PFSK-1 (cell line): ENCODE results near the gene BRINP1.

Experiments used
- FOXP2 ChIP-seq: optimal IDR thresholded peaks from 2 replicates; pipeline ENCODE3; 2011; ENCODE audit warnings: borderline replicate concordance, control low read depth, inconsistent platforms; ENCODE audit not compliant: insufficient read depth; ENCODE audit errors: extremely low read length, extremely low read depth
- POLR2AphosphoS5 ChIP-seq: IDR thresholded peaks from 2 replicates; pipeline ENCODE4 v1.6.1; 2012; ENCODE audit warnings: low read depth, mild to moderate bottlenecking, control low read depth, low read length, moderate library complexity
- SIN3A ChIP-seq: IDR thresholded peaks from 2 replicates; pipeline ENCODE4 v1.6.1; 2012; ENCODE audit warnings: mild to moderate bottlenecking, low read length, moderate library complexity, borderline replicate concordance; ENCODE audit not compliant: insufficient read depth
- TAF1 ChIP-seq: IDR thresholded peaks from 2 replicates; pipeline ENCODE4 v1.6.1; 2012; ENCODE audit warnings: low read length, control low read depth, borderline replicate concordance; ENCODE audit not compliant: insufficient read depth
- TF ChIP-seq, protein P1 (sequence below), 2 experiments: IDR thresholded peaks; 2 replicates each; pipeline versions ENCODE4 v1.6.1 to v1.8.0; 2011 to 2012; ENCODE audit warnings: low read depth in 2 of 2, low read length in 2 of 2, control low read depth in 1 of 2, inconsistent platforms in 1 of 2, mild to moderate bottlenecking in 1 of 2, moderate library complexity in 1 of 2; ENCODE audit not compliant: insufficient read depth in 1 of 2

The BRINP1 gene

GRCh38 chr9:119339056-119339455 lies 30.2 kb downstream of the BRINP1 start:
- TF ChIP-seq POLR2AphosphoS5 (no peak), FOXP2 (no peak), TAF1 (no peak), SIN3A (no peak)
- TF ChIP-seq, protein P1, sequence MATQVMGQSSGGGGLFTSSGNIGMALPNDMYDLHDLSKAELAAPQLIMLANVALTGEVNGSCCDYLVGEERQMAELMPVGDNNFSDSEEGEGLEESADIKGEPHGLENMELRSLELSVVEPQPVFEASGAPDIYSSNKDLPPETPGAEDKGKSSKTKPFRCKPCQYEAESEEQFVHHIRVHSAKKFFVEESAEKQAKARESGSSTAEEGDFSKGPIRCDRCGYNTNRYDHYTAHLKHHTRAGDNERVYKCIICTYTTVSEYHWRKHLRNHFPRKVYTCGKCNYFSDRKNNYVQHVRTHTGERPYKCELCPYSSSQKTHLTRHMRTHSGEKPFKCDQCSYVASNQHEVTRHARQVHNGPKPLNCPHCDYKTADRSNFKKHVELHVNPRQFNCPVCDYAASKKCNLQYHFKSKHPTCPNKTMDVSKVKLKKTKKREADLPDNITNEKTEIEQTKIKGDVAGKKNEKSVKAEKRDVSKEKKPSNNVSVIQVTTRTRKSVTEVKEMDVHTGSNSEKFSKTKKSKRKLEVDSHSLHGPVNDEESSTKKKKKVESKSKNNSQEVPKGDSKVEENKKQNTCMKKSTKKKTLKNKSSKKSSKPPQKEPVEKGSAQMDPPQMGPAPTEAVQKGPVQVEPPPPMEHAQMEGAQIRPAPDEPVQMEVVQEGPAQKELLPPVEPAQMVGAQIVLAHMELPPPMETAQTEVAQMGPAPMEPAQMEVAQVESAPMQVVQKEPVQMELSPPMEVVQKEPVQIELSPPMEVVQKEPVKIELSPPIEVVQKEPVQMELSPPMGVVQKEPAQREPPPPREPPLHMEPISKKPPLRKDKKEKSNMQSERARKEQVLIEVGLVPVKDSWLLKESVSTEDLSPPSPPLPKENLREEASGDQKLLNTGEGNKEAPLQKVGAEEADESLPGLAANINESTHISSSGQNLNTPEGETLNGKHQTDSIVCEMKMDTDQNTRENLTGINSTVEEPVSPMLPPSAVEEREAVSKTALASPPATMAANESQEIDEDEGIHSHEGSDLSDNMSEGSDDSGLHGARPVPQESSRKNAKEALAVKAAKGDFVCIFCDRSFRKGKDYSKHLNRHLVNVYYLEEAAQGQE (IDR thresholded peaks at IDR 0.05; ENCODE audit: insufficient read depth in 1 of 2, low read depth in 2 of 2, low read length in 2 of 2), result no peak

GRCh38 chr9:119337573-119337972 lies 31.7 kb downstream of the BRINP1 start:
- TF ChIP-seq, protein P1 (IDR thresholded peaks at IDR 0.05; ENCODE audit: insufficient read depth in 1 of 2, low read depth in 2 of 2, low read length in 2 of 2), result no peak
- no peak for TF ChIP-seq TAF1
- no peak for TF ChIP-seq POLR2AphosphoS5
- no peak for TF ChIP-seq FOXP2
- TF ChIP-seq SIN3A, result no peak

- TF ChIP-seq FOXP2 (no peak), TAF1 (no peak), SIN3A (no peak), POLR2AphosphoS5 (no peak)
- TF ChIP-seq, protein P1 (IDR thresholded peaks at IDR 0.05; ENCODE audit: insufficient read depth in 1 of 2, low read depth in 2 of 2, low read length in 2 of 2), result no peak
Measured at GRCh38 chr9:119334745-119335144, 34.5 kb downstream of the BRINP1 start.

DNA sequence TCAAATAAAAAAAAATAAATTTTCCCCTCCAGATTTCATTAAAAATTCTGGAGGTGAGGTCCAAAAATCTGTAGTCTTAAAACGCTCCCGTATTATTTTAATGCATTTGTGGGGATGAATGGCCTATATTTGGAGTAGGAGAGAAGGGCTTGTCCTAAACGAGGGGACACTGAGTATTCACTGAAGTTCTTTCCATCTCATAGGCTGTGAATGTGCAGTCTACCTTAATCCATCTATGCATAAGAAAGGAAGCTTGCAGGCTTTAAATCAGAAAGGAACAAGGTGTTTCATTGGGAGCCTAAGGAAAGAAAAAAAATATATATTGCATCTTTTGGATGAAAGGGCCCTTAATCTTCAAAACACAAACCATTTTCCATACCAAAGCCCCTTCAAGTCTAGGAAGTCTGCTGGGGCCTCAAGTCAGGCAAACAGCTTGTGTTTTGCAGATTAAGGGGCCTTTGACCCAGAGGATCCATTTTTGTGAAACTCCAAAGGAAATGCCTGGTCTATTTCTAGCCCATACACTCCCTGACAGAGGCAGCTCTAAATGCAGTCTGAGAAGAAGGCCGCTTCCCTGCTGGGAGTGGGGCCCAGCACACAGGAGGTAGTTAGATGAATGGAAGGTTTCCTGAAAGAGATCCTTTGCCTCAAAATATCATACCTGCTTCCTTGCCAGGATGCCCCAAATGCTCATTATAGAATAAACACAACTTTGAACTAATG lies 35.6 kb downstream of the BRINP1 start:
- TF ChIP-seq TAF1 (no peak), FOXP2 (no peak), SIN3A (no peak), POLR2AphosphoS5 (no peak)
- TF ChIP-seq, protein P1 (IDR thresholded peaks at IDR 0.05; ENCODE audit: insufficient read depth in 1 of 2, low read depth in 2 of 2, low read length in 2 of 2), result no peak

DNA sequence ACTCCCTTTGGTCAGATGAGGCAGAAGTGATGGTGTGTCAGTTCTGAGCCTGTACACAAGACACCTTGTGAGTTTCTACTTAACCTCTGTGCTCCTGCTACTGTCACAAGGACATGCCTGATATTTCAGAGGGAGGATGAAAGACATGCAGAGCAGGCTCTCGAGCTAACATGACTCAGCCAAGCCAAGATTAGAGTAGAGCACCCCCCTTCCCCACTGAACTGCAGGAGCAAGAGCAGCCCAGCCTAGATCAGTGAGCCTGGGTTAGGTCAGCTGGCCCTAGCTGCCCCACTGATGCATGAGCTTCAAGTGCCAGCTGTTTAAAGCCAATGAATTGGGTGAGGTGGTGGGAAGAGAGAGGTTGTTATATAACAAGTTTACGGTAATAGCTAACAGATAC lies 36.7 kb downstream of the BRINP1 start:
- TF ChIP-seq POLR2AphosphoS5 (no peak), SIN3A (no peak), FOXP2 (no peak), TAF1 (no peak)
- TF ChIP-seq, protein P1 (IDR thresholded peaks at IDR 0.05; ENCODE audit: insufficient read depth in 1 of 2, low read depth in 2 of 2, low read length in 2 of 2), result no peak
